ENCODE results near the gene SDHD. TPM values are rescaled to one million over a fixed set of nuclear protein-coding genes. Genes with fewer than 3 reads are reported as not detected.

SDHD gene
- total and polyA plus RNA-seq, 10 donors: 73.7 to 121 (median 92.8) TPM

DNA sequence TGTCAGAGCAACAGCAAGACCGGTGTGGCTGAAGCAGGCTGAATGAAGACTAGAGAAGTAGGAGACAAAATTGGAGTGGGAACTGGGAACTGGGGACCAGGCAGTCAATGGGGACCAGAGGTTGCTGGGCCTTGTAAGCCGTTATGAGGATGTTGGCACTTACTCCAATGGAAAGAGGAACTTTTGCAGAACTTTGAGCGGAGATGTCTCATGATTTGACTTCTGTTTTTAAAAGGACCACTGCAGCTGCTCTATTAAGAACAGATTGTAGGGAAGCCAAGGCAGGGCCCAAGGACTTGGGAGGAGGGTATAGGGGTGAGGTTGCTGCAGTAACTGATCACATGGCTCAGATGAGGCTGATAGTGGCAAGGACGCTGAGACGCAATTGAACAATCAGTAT, 43.0 kb downstream of the SDHD start:
- peak overlapping the region in 2 of 8 donors; percentile 15 to 37 for H3K27ac ChIP-seq
- WGBS, 5 donors: 40 to 69% (median 62%) methylated on average over 5 of the region's 5 CpGs
- DNase-seq: no peak
- intact Hi-C loops (cut with DNase I; ENCODE audit: low total_unique reads): no loop called here
- H3K27me3 ChIP-seq (replicated peaks in 1 of 7): no peaks in the 10 kb centered on the region
- TF ChIP-seq POLR2A (IDR thresholded peaks at IDR 0.05) (no peak), POLR2AphosphoS5 (IDR thresholded peaks at IDR 0.05) (no peak)
- TF ChIP-seq, protein P1, sequence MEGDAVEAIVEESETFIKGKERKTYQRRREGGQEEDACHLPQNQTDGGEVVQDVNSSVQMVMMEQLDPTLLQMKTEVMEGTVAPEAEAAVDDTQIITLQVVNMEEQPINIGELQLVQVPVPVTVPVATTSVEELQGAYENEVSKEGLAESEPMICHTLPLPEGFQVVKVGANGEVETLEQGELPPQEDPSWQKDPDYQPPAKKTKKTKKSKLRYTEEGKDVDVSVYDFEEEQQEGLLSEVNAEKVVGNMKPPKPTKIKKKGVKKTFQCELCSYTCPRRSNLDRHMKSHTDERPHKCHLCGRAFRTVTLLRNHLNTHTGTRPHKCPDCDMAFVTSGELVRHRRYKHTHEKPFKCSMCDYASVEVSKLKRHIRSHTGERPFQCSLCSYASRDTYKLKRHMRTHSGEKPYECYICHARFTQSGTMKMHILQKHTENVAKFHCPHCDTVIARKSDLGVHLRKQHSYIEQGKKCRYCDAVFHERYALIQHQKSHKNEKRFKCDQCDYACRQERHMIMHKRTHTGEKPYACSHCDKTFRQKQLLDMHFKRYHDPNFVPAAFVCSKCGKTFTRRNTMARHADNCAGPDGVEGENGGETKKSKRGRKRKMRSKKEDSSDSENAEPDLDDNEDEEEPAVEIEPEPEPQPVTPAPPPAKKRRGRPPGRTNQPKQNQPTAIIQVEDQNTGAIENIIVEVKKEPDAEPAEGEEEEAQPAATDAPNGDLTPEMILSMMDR (IDR thresholded peaks at IDR 0.05 in 8 of 11, conservative IDR thresholded peaks at IDR 0.05 in 3 of 11): no peak
- peaks cover 0 to 7% (median 4%) of the 10 kb centered on the region in 6 donors for H3K4me1 ChIP-seq
- H3K36me3 ChIP-seq: no peaks in the 10 kb centered on the region
- H3K9me3 ChIP-seq: no peaks in the 10 kb centered on the region
- no peak overlapping the region for H3K4me3 ChIP-seq

DNA sequence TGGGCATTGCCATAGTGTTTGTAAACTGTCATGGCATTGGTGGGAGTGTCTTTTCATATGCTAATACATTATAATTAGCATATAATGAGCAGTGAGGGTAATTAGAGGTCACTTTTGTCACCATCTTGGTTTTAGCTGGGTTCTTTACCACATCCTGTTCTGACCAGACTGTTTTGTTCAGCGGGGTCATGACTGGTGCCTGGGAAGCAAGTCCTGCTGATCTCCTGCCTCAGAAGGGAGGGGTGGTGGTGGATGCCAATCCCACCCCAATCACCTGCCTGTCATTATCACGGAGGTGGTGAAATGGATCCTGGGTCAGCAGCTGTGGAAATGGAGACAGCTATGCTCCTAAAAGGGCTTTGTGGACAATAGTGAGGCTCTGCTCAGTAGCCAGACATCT, 46.1 kb downstream of the SDHD start:
- TF ChIP-seq, protein P1 (IDR thresholded peaks at IDR 0.05 in 8 of 11, conservative IDR thresholded peaks at IDR 0.05 in 3 of 11): no peak
- no peak for TF ChIP-seq POLR2A (IDR thresholded peaks at IDR 0.05)
- no peak for TF ChIP-seq POLR2AphosphoS5 (IDR thresholded peaks at IDR 0.05)
- Histone ChIP-seq H3K36me3 (no peaks in the 10 kb centered on the region), H3K27me3 (replicated peaks in 1 of 7) (no peaks in the 10 kb centered on the region), H3K27ac (peak overlapping the region in 2 of 8 donors; percentile 1 to 19), H3K4me1 (peaks cover 0 to 7% (median 4%) of the 10 kb centered on the region in 6 donors), H3K4me3 (no peak overlapping the region), H3K9me3 (no peaks in the 10 kb centered on the region)
- 47 to 64% (median 56%) methylated on average over 2 of the region's 2 CpGs for WGBS, 5 donors
- intact Hi-C loops (cut with DNase I; ENCODE audit: low total_unique reads): no loop called here
- DNase-seq: no peak

DNA sequence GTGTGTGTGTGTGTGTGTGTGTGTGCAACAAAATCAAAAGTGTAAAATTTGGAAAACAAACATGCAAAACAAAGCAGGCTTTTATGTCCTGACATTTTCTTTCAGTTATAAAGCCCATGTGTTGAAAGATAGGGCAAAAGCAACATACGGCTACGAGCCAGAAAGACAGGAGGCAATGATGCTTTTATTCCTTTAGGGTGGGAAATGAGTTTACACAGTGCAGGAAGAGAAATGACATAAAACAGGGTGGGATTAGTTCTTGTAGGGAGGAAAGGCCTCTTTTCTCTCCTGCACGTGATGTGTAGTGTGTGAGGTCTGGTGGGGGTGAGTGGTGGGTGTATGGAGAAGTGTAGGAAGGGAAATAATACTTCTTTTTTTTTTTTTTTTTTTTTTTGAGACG, 47.8 kb downstream of the SDHD start:
- no peaks in the 10 kb centered on the region for H3K36me3 ChIP-seq
- H3K4me1 ChIP-seq: peaks cover 0 to 4% (median 0%) of the 10 kb centered on the region in 6 donors
- no peaks in the 10 kb centered on the region for H3K27me3 ChIP-seq (replicated peaks in 1 of 7)
- no peak for DNase-seq
- WGBS, 5 donors: 82 to 94% (median 87%) methylated on average over 3 to 4 of the region's 4 CpGs
- intact Hi-C loops (cut with DNase I; ENCODE audit: low total_unique reads): no loop called here
- no peak overlapping the region for H3K27ac ChIP-seq
- TF ChIP-seq POLR2AphosphoS5 (IDR thresholded peaks at IDR 0.05): no peak
- TF ChIP-seq, protein P1 (IDR thresholded peaks at IDR 0.05 in 8 of 11, conservative IDR thresholded peaks at IDR 0.05 in 3 of 11): no peak
- TF ChIP-seq POLR2A (IDR thresholded peaks at IDR 0.05): no peak
- no peak overlapping the region for H3K4me3 ChIP-seq
- H3K9me3 ChIP-seq: no peaks in the 10 kb centered on the region

DNA sequence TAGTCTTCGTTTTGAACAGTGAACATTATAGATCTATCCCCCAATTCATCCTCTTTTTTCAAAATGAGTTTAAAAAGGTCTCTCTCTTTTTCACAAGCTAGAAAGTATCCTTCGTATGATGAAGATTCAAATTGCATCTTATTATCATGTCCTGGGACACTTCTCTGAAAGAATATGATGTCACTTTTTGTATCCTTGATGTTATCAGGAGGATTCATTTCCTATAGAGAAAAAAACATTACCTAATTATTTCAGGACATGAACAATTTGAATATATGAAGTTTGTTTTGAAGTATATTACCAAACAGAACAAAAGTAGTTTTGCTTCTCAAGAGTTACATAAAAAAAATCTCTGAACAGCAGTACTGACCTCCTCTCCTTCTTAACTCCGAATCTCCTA, 56.9 kb downstream of the SDHD start:
- H3K4me3 ChIP-seq: no peak overlapping the region
- intact Hi-C loops (cut with DNase I; ENCODE audit: low total_unique reads): no loop called here
- DNase-seq: no peak
- 82 to 90% (median 88%) methylated on average over 3 of the region's 3 CpGs for WGBS, 5 donors
- peaks cover 0 to 54% (median 3%) of the 10 kb centered on the region in 6 donors for H3K36me3 ChIP-seq
- peaks cover 5 to 18% (median 15%) of the 10 kb centered on the region in 8 donors for H3K9me3 ChIP-seq
- TF ChIP-seq POLR2AphosphoS5 (IDR thresholded peaks at IDR 0.05) (no peak), POLR2A (IDR thresholded peaks at IDR 0.05) (no peak)
- TF ChIP-seq, protein P1 (IDR thresholded peaks at IDR 0.05 in 8 of 11, conservative IDR thresholded peaks at IDR 0.05 in 3 of 11): no peak
- H3K4me1 ChIP-seq: no peaks in the 10 kb centered on the region
- H3K27ac ChIP-seq: no peak overlapping the region
- no peaks in the 10 kb centered on the region for H3K27me3 ChIP-seq (replicated peaks in 1 of 7)

Other genes with a start within 250 kb of the SDHD start
- 10 to 100 TPM; 24.6 to 57.5 (median 27.5) TPM for gene ALG9, start 215.3 kb upstream of the SDHD start, total RNA-seq
- gene ALG9, start 215.3 kb upstream of the SDHD start, polyA plus RNA-seq: 10 to 100 TPM in 2 of 3 donors, 1 to 10 TPM in 1; 9.0 to 25.7 (median 13.9) TPM
- gene FDXACB1, start 207.7 kb upstream of the SDHD start, total RNA-seq: 1 to 10 TPM; 1.9 to 4.0 (median 3.6) TPM
- 1 to 10 TPM; 3.5 to 4.1 (median 3.7) TPM for gene FDXACB1, start 207.7 kb upstream of the SDHD start, polyA plus RNA-seq
- gene CFAP68, start 207.3 kb upstream of the SDHD start, total RNA-seq: 10 to 100 TPM in 6 of 7 donors, 1 to 10 TPM in 1; 9.4 to 15.3 (median 12.4) TPM
- gene CFAP68, start 207.3 kb upstream of the SDHD start, polyA plus RNA-seq: 10 to 100 TPM; 18.5 to 37.1 (median 29.4) TPM
- 10 to 100 TPM; 11.2 to 78.7 (median 51.2) TPM for gene CRYAB, start 175.1 kb upstream of the SDHD start, total RNA-seq
- 10 to 100 TPM; 26.1 to 63.3 (median 58.5) TPM for gene CRYAB, start 175.1 kb upstream of the SDHD start, polyA plus RNA-seq
- 1 to 10 TPM in 3 of 7 donors, under 1 TPM in 2, not detected in 2; 0.60 to 1.9 (median 1.4) TPM for gene HSPB2, start 174.1 kb upstream of the SDHD start, total RNA-seq
- 1 to 10 TPM; 2.8 to 6.0 (median 3.4) TPM for gene HSPB2, start 174.1 kb upstream of the SDHD start, polyA plus RNA-seq
- 1 to 10 TPM in 2 of 7 donors, under 1 TPM in 3, not detected in 2; 0.32 to 1.5 (median 0.44) TPM for gene C11orf52, start 168.0 kb upstream of the SDHD start, total RNA-seq
- gene C11orf52, start 168.0 kb upstream of the SDHD start, polyA plus RNA-seq: under 1 TPM; 0.52 to 0.86 (median 0.74) TPM
- gene DIXDC1, start 149.5 kb upstream of the SDHD start, total RNA-seq: 10 to 100 TPM in 2 of 7 donors, 1 to 10 TPM in 5; 1.7 to 14.4 (median 7.5) TPM
- gene DIXDC1, start 149.5 kb upstream of the SDHD start, polyA plus RNA-seq: 1 to 10 TPM in 1 of 3 donors, under 1 TPM in 2; 0.78 to 1.2 (median 0.89) TPM
- 10 to 100 TPM; 17.5 to 22.9 (median 19.2) TPM for gene DLAT, start 61.5 kb upstream of the SDHD start, total RNA-seq
- 10 to 100 TPM in 2 of 3 donors, 1 to 10 TPM in 1; 8.1 to 13.0 (median 10.2) TPM for gene DLAT, start 61.5 kb upstream of the SDHD start, polyA plus RNA-seq
- 1 to 10 TPM in 4 of 7 donors, under 1 TPM in 3; 0.38 to 2.2 (median 1.3) TPM for gene PIH1D2, start 12.9 kb upstream of the SDHD start, total RNA-seq
- gene PIH1D2, start 12.9 kb upstream of the SDHD start, polyA plus RNA-seq: under 1 TPM; 0.18 to 0.70 (median 0.63) TPM
- 10 to 100 TPM; 11.3 to 21.6 (median 13.4) TPM for gene NKAPD1, start 12.6 kb upstream of the SDHD start, total RNA-seq
- gene NKAPD1, start 12.6 kb upstream of the SDHD start, polyA plus RNA-seq: 10 to 100 TPM; 10.1 to 15.7 (median 13.7) TPM
- 10 to 100 TPM; 16.8 to 38.4 (median 29.4) TPM for gene TIMM8B, start 117 bp upstream of the SDHD start, total RNA-seq
- 10 to 100 TPM; 66.3 to 98.9 (median 97.0) TPM for gene TIMM8B, start 117 bp upstream of the SDHD start, polyA plus RNA-seq
- 10 to 100 TPM; 38.5 to 83.5 (median 63.8) TPM for gene IL18, start 77.2 kb downstream of the SDHD start, total RNA-seq
- gene IL18, start 77.2 kb downstream of the SDHD start, polyA plus RNA-seq: 10 to 100 TPM; 44.9 to 77.5 (median 47.8) TPM
- 1 to 10 TPM in 2 of 7 donors, not detected in 5; 1.2 to 2.9 TPM for gene TEX12, start 80.5 kb downstream of the SDHD start, total RNA-seq
- gene TEX12, start 80.5 kb downstream of the SDHD start, polyA plus RNA-seq: under 1 TPM; 0.16 to 0.57 (median 0.18) TPM
- 1 to 10 TPM; 3.3 to 7.8 (median 3.8) TPM for gene BCO2, start 88.6 kb downstream of the SDHD start, total RNA-seq
- 1 to 10 TPM; 1.6 to 4.8 (median 2.6) TPM for gene BCO2, start 88.6 kb downstream of the SDHD start, polyA plus RNA-seq
- gene PTS, start 139.6 kb downstream of the SDHD start, total RNA-seq: 10 to 100 TPM; 19.5 to 31.8 (median 23.7) TPM
- gene PTS, start 139.6 kb downstream of the SDHD start, polyA plus RNA-seq: 10 to 100 TPM; 19.5 to 23.0 (median 22.4) TPM
- gene PLET1, start 174.0 kb downstream of the SDHD start, total RNA-seq: not detected
- not detected for gene PLET1, start 174.0 kb downstream of the SDHD start, polyA plus RNA-seq